ENCODE measurements around the gene DCXR.
A peak's percentile ranks its signal among the peaks of the same experiment; 100 is the strongest.

DCXR gene

DNA sequence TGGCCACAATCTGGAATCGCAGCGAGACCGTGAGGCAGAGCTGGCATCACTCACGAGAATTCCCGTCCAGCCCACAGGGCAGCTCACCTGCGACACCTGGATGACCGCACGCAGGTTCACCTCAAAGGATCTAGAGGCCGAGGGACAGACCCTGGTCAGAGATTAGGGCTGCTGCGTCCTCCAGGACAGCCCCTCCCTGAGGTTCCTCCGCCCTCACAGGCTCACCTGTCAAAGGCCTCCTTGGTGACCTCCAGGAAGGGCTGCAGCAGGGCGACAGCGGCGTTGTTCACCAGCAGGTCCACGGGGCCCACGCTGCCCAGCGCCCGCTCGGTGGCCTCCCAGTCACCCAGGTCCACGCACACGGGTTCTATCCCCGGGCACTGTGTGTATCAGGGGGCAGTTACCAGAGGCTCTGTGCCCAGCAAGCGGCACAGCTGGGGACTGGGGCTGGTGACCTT lies 834 bp downstream of the DCXR start:
- peak; percentile 69 for DNase-seq

- DNase-seq, result no peak
Observed at GRCh38 chr17:82035956-82036633, 1.4 kb downstream of the DCXR start.

DNA sequence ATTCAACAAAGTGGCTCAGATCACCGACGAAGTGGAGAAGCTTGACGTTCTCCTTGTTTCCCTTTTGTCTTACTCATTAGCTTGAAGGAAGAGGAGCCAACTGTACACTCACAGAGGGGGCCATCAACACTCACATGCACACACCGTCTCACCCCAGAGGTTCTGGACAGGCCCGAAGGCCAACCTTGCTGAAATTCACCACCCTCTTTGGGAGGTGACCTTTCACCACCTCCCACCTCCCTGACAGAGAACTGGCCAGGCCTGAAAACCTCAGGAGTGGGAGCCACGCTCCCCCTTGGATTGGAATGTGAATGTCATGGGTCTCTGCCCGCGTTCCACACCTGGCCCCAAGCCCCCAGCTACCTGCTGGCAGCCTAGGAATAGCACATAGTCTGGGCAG lies 2.0 kb downstream of the DCXR start:
- no peak for DNase-seq

DNA sequence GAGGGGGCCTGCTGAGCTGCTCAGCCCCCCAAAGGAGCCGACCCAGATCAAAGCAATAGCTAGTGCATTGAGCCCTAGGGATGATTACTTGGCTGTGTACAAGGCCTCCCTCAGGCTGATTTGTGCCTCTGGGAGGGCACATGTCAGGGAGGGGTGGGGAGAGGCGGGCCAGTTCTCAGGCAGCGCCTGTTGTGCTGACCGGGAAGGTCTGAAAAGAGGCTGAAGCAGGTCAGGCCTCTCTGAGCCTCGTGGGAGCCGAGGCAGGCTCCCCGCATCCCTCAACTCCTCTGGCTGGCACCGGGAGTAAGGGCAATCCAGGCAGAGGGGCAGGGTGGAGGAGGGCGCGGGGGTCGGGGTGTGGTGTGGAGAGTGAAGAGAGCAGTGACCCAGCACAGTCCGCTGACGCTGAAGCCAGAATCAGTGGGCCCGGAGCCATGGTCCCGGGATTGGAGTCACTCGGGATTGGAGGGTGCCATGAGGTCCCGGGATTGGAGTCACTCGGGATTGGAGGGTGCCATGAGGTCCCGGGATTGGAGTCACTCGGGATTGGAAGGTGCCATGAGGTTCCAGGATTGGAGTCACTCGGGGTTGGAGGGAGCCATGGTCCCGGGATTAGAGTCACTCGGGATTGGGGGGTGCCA lies 3.0 kb downstream of the DCXR start:
- DNase-seq, result no peak

DNA sequence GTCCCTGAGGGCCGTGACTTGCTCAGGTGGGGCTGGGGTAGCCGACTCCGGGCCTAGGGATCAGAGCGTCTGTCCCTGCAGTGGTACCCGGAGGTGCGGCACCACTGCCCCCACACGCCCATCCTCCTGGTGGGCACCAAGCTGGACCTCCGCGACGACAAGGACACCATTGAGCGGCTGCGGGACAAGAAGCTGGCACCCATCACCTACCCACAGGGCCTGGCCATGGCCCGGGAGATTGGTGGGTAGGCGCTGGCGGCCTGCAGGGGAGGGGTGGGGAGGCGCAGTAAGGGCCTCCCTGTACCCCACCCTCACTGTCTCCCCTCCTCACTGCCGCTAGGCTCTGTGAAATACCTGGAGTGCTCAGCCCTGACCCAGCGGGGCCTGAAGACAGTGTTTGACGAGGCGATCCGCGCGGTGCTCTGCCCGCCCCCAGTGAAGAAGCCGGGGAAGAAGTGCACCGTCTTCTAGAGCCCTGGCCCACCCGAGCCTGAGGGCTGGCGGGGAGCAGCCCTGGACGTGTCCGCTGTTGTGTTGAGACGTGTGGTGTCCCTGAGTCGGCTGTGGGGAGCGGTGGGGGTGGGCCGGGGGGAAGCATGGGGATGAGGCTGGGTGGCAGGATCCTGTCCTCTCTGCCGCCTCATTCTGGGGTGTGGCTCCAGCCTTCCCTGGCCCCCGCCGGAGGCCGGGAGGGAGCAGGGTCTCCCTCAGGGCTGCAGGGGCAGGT lies 4.0 kb downstream of the DCXR start:
- no peak for DNase-seq

- peak; percentile 90 for DNase-seq
Observed at GRCh38 chr17:82031885-82032627, 5.4 kb downstream of the DCXR start.

GRCh38 chr17:82031303-82031884 lies 6.1 kb downstream of the DCXR start, which contains the start of gene RAC3:
TSS of gene RAC3 (plus strand) at chr17:82031678. CDS start at chr17:82031762, 84 bp downstream.
- peak; percentile 92 for DNase-seq

DNA sequence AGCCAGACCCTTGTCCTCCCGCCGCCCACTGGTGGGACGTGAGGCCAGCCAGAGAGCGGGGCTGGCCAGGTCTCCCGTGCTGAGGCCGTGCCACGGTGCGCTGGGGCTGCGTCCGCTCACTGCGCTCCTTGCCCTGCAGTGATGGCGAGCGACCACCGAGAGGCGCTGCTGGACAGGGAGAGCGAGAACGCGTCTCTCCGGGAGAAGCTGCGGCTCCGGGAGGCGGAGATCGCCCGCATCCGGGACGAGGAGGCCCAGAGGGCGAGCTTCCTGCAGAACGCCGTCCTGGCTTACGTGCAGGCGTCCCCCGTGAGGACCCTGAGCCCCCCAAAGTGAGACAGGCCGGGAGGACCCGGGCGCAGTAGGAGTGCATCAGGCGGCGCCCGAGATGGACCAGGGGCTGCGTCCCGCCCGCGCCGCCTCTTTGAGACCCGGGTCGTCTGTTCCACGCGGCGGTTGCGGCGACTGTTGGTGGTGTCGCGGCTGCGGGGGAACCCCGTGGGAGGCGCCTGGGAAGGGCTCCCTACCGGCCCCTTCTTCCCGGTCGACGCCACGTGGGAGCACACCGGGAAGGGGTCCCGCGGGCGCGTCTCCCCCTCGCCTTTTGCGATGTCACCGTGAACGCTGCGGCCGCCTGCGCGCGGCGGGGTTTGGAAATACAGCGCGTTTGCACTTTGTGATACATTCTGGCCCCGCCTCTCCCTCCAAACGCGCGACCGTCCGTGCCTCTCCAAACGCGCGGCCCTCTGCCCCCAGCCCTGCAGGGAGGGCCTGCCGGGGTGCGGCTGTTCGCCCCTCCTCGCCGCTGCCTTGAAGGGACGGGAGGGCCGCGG lies 6.8 kb downstream of the DCXR start:
- peak; percentile 97 for DNase-seq

GRCh38 chr17:82029990-82030469 lies 7.5 kb downstream of the DCXR start:
- peak; percentile 76 for DNase-seq

- DNase-seq, result no peak
Observed at GRCh38 chr17:82029391-82029790, 8.1 kb downstream of the DCXR start.

DNA sequence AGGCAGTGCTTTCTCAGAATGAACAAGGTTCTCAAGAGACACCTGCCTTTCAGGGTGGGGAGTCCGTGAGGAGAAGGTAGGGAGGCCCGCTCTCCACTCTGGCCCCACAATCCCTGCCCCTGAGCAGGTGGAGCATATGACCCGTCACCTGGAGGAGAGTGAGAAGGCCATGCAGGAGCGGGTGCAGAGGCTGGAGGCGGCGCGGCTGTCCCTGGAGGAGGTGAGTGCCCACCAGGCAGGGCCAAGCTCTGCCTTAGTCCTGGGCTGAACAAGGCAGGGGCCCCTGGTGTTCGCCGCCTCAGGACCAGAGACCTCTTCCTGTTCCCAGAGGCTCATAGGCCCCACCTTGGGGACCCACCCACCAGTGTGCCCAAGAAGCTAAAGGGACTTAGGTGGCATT lies 8.5 kb downstream of the DCXR start:
- no peak for DNase-seq

GRCh38 chr17:82028246-82028645 lies 9.3 kb downstream of the DCXR start:
- DNase-seq, result no peak

DNA sequence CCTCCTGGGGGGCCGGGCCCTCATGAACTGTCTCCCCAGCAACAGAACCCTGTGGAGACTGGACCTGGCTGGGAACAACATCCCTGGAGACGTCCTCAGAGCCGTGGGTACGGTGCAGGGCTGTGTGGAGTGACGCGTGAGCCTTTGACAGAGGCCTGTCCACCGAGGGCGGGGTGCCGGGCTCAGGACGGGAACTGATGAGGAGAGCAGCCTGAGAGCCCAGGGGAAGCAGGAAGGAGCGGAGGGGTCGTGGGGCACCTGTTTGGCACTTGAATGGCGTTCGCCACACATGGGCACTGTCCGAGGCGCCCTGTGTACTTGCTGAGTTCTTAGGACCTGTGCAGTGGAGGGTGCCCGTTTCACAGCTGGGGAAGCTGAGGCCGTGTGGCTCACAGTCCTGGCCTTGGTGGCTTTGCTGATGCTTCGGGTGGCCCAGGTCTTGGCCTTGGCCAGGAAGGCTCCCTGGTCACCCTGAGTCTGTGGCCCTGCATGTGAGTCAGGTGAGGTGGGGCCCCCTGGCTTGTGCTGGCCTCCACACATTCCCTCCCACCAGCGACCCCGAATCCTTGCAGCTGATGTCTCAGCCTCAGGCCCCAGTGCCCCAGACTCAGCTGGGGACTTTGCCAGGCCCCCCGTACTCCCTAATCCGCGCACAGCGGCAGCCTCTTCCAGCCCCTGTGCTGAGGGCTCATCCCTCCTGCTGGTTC lies 11.9 kb downstream of the DCXR start:
- no peak for DNase-seq

GRCh38 chr17:82024859-82025258 lies 12.6 kb downstream of the DCXR start:
- no peak for DNase-seq

DNA sequence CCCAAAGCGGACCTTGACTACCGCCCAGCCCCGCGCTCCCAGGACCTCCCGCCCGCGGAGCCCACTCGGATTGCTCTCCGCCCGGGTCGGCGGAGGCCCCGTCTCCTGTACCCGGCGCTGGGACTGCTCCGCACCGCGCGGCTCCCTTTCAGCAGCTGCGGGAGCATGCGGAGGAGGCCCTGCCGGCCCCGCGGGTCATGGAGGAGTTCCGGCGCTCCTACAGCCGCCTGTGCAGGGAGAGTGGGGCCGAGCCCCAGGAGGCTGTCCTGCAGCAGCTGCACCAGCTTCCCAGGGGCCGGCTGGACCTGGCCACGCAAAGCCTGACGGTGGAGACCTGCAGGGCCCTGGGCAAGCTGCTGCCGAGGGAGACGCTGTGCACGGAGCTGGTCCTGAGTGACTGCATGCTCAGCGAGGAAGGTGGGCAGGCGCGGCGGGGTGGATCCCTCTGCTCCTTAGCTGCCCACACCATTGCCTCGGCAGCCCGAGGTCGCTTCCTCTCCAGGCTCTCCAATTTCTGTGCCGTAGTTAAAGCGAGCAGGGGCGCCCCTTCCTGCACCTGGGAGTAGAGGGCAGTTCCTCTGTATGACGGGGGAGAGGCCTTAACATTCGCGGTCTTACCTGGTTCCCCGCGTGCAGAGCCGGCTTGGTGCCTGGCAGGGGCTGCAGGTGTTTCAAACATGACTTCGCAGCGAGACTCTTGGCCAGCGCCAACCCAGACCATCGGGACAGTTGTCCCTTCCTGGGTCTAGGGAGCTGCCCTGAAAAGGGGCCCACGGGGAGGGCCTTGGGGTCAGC lies 13.9 kb downstream of the DCXR start:
- DNase-seq, result peak; percentile 76

GRCh38 chr17:82022981-82023446 lies 14.5 kb downstream of the DCXR start, which contains the start of gene LRRC45:
TSS of gene LRRC45 (plus strand) at chr17:82023305. CDS start at chr17:82023644, 339 bp downstream.
- DNase-seq, result peak; percentile 100

- DNase-seq, result peak; percentile 74
Observed at GRCh38 chr17:82022310-82022980, 15.1 kb downstream of the DCXR start, which contains the start of gene CENPX. TSS of gene CENPX (minus strand) at chr17:82022878. CDS start at chr17:82022861, 17 bp downstream.

DNA sequence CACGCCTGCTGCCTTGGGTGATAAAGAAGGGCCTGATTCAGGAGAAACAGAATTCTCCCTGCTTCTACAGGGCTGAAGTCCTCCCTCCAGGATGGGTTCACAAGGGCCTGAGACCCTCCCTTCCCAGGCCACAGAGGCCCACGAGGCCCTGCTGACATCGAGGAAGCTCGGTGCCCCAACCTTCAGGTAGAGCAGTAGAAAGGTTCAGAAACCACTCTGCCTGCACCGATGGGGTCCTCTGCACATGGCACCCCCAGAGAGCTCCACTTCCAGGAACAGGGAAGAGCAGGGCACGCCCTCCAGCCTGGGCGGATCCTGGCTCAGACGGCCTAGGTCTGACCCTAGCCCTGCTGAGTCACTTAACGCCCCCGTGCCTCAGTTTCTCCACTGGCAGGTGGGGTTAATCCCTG lies 15.6 kb downstream of the DCXR start:
- peak; percentile 74 for DNase-seq
